HG03159 (cell line): ENCODE results near the gene PPP1R14C.

Source experiments
- ATAC-seq: cut with Tn5 transposase; IDR thresholded peaks from one replicate; pipeline ENCODE4 v1.9.1; 2021; ENCODE audit warnings: mild to moderate bottlenecking, moderate library complexity; ENCODE audit not compliant: unreplicated experiment

Gene PPP1R14C

DNA sequence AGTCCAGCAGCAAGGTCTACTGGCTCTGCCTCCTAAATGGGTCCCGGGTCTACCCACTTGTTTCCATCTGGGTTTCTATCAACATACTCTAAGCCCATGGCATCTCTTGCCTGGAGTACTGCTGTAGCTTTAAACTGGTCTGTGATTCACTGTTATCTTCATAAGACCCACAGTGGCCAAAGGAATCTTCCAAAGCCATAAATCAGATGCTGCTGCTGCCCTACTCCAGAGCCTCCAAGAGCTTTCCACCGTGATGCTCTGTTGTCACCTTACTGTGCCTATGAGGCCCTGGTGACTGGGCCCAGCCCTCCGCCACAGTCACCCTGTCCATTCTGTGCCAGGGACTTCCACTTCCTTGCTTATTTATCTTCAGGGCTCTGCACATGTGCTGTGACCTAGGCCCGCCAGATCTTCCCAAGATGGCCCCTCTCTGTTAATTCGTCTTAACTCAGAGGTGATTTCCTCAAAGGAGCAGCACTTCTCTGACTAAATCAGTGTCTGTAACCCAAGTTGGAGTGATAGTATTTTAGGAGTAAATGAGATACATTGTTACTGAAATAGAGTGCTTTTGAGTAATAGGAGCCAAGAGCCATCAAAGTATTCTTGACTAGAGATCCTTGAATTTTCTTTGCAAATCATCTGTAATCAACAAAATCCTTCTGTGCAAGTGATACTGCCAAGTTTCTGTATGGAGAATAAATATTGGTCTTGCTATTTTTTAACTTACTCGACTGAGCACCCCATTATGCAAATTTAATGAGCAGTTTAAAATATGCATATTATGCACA, 102.5 kb downstream of the PPP1R14C start:
- no peak for ATAC-seq

DNA sequence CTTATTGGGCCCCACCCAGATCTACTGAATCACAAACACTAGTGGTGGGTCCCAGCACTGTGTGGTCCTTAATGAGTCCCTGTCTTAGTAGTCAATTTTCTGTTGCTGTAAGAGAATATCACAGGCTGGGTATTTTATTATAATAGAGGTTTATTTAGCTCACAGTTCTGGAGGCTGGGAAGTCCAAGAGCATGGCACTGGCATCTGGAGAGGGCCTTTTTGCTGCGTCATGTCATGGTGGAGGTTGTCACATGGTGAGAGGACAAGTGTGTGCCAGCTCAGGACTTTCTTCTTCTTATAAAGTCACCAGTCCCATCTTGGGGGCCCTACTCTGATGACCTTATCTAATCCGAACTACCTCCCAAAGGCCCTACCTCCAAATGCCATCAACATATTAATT, 105.0 kb downstream of the PPP1R14C start:
- ATAC-seq, result no peak

- no peak for ATAC-seq
Observed at GRCh38 chr6:150248300-150248699, 105.5 kb downstream of the PPP1R14C start.

GRCh38 chr6:150249261-150249660, 106.4 kb downstream of the PPP1R14C start:
- ATAC-seq, result no peak

GRCh38 chr6:150250826-150251225, 108.0 kb downstream of the PPP1R14C start:
- ATAC-seq, result no peak

- ATAC-seq, result no peak
Observed at GRCh38 chr6:150251566-150252186, 108.8 kb downstream of the PPP1R14C start.

GRCh38 chr6:150252714-150253444, 110.0 kb downstream of the PPP1R14C start:
- no peak for ATAC-seq

- ATAC-seq, result no peak
Observed at GRCh38 chr6:150253489-150253888, 110.6 kb downstream of the PPP1R14C start.

GRCh38 chr6:150254770-150255169, 111.9 kb downstream of the PPP1R14C start:
- no peak for ATAC-seq

DNA sequence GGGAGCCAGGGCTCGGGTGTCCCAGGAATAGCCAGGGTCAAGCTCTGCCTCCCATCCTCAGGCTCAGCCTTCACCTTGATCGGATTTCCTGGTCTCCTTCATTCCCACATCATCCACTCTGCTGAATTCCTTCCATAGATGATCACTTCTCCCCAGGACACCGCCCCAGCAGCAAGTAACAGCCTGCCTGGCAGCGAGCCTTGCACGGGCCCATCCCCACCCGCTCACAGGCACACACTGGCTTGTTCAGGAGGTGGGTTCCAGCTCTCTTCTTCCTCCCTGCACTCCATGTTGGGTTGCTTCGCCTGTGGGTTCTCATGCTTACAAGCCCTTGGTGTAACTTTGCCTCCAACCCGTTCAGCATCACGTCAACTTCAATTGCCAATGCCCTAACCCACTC, 113.0 kb downstream of the PPP1R14C start:
- ATAC-seq, result no peak

- no peak for ATAC-seq
Observed at GRCh38 chr6:150256618-150257272, 113.9 kb downstream of the PPP1R14C start.

DNA sequence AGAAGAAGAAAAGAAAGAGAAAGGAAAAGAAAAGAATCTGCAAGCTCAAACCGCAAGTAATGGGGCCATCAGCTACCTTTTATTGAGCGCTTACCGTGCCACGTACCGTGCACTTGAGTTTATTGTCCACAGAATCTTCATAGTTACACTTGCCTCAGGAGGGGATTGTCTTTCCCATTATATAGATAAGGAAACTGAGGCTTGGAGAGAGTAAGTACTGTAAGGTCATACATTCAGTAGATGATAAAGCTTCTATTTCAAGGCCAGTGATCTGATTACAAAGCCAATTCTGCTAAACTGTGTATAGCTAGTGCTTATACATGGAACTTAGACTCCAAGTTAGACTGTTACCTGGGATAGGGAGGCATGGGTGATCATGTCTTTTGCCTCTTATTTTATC, 115.5 kb downstream of the PPP1R14C start:
- no peak for ATAC-seq

DNA sequence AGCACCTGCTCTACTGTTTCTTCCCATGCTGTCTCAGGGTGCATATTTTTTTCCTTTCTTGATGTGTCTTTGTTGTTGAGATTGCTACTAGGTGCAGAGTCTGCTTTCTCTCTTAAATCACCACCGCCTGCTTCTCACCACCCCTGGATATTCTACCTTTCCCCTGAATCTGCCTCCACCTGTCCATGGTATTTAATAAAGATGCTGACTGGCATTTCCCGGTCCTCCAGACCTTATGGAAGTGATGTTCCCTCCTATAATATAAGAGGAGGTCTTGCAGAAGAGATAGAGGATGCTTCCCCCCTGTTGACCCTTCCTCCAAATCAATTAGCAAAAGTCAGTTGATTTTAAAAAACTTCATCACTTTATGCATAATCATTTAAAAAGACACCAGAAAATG, 118.1 kb downstream of the PPP1R14C start:
- no peak for ATAC-seq

- no peak for ATAC-seq
Observed at GRCh38 chr6:150261997-150262697, 119.3 kb downstream of the PPP1R14C start.

DNA sequence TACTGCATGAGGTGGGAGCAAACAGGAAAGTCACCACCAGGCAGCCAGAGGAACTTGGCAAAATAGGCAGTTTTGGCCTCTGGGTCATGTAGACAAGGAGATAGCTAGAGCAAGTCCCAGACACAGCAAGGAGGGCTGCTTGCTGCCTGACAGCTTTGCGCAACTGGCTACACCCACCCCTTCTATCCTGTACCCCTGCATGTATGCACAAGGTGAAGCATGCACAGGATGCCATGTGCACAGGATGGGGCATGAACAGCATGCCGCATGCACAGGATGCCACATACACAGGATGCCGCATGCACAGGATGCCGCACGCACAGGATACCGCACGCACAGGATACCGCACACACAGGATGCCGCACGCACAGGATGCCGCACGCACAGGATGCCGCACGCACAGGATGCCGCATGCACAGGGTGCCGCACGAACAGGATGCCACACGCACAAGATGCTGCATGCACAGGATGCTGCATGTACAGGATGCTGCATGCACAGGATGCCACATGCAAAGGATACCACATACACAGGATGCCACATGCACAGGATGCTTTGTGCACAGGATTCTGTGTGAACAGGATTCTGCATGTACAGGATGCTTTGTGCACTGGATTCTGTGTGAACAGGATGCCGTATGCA, 121.0 kb downstream of the PPP1R14C start:
- ATAC-seq, result no peak

- no peak for ATAC-seq
Observed at GRCh38 chr6:150266309-150266708, 123.5 kb downstream of the PPP1R14C start.

- no peak for ATAC-seq
Observed at GRCh38 chr6:150266963-150267685, 124.3 kb downstream of the PPP1R14C start.

DNA sequence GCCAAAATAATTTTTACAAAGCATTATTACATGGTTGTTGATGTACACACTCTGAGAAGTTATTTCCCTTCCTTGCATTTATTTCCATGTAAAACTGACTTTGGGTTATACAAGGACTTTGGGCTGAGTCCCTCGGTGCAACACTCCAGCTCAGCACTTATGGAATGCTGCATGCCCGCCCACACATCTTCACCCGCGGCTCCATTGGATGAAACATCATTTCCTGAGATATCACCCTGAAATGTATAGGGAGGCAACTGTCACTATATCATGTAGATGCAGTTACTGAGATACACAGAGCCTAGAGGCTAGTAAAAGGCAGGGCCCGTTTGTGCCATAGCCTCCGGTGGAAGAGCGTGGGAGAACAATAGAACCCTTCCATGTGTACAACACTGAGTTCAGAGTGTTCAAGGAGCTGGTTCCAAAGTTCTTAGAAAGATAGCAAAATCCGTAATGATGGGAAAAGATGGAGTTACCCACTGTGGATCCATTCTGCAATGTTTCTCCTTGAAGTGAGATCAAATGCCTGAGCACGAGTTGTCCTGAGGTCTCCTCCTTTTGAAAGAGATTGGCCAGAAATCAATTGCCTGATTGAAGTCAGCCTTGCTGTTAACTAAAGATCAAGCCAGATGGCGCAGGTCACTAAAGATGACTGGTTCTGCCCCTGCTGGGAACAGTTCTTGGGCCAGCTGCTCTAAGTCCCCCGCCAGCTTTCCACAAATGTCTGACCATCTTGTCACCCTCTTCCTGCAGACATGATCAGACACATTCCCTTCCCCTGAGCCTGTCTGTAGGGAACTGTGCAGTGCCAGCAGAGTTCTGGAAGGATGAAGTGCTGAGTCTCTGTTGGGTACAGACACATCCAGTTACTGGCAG, 125.1 kb downstream of the PPP1R14C start:
- no peak for ATAC-seq
